ENCODE results near the gene TBPL1.

DNA sequence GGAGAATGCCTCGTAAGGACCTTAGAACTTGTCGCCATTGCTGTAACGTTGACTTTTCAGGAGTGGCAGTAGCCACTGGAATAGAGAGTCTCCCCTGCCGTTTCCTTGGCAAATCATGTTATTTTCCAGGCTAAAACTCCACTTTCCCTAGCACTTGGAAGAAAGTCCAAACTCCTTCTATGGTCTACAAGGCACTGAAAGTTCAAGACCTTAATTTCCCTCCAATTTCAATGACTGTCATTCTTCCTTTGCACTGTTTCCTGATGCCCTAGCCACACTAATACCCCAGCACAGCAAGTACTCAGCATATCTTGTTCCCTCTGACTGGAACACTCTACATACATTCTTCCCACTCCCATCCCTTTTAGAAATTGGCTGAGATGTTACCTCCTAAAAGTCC, 1.8 kb upstream of the TBPL1 start:
- TF ChIP-seq, protein P1, sequence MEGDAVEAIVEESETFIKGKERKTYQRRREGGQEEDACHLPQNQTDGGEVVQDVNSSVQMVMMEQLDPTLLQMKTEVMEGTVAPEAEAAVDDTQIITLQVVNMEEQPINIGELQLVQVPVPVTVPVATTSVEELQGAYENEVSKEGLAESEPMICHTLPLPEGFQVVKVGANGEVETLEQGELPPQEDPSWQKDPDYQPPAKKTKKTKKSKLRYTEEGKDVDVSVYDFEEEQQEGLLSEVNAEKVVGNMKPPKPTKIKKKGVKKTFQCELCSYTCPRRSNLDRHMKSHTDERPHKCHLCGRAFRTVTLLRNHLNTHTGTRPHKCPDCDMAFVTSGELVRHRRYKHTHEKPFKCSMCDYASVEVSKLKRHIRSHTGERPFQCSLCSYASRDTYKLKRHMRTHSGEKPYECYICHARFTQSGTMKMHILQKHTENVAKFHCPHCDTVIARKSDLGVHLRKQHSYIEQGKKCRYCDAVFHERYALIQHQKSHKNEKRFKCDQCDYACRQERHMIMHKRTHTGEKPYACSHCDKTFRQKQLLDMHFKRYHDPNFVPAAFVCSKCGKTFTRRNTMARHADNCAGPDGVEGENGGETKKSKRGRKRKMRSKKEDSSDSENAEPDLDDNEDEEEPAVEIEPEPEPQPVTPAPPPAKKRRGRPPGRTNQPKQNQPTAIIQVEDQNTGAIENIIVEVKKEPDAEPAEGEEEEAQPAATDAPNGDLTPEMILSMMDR (IDR thresholded peaks at IDR 0.05; ENCODE audit: low read length), result no peak
- no peak for TF ChIP-seq EZH2 (optimal IDR thresholded peaks at IDR 0.05; ENCODE audit: low read depth, low read length)
